ENCODE data around the gene SETD3.

- TF ChIP-seq CTCF (IDR thresholded peaks at IDR 0.05; ENCODE audit: poor library complexity, severe bottlenecking) = no peak
- TF ChIP-seq REST (IDR thresholded peaks at IDR 0.05; ENCODE audit: borderline replicate concordance) = no peak
- no peak for TF ChIP-seq EZH2 (IDR thresholded peaks at IDR 0.05; ENCODE audit: borderline replicate concordance, insufficient read depth, low read length, poor library complexity, severe bottlenecking)
- TF ChIP-seq EP300 (conservative IDR thresholded peaks at IDR 0.05; ENCODE audit: poor library complexity, severe bottlenecking) = no peak
- TF ChIP-seq TAF1 (IDR thresholded peaks at IDR 0.05; ENCODE audit: low read depth) = no peak
Measured at GRCh38 chr14:99523704-99524055, 43.0 kb upstream of the SETD3 start.
